Brain microvascular endothelial cell (primary cell): ENCODE results near the gene BIRC2.
"Not testable (repeated sequence)": the region's sequence is repeated elsewhere in the genome, so short reads cannot be mapped to it uniquely, and the experiment has no call there.

Source experiments
- DNase-seq: peaks from one replicate; pipeline ENCODE4 v3.0.0-alpha.2; 2020
- H3K27ac ChIP-seq: fragments of 250-450 bp; sonication (Bioruptor Pico); 2 replicates; pipeline ENCODE4 v1.5.1; 2020; ENCODE audit warnings: mild to moderate bottlenecking, moderate library complexity
- H3K27me3 ChIP-seq: fragments of 250-450 bp; sonication (Bioruptor Pico); replicated peaks from 2 replicates; pipeline ENCODE4 v1.5.1; 2020; ENCODE audit warnings: mild to moderate bottlenecking
- H3K36me3 ChIP-seq: fragments of 250-450 bp; sonication (Bioruptor Pico); replicated peaks from 2 replicates; pipeline ENCODE4 v1.5.1; 2020; ENCODE audit warnings: mild to moderate bottlenecking
- H3K4me3 ChIP-seq: 2 replicates; pipeline ENCODE4 v1.5.1; 2011; ENCODE audit warnings: low read depth, mild to moderate bottlenecking, control low read depth, low read length, moderate library complexity
- in situ Hi-C: cut with HindIII; loops from 2 replicates; pipeline ENCODE4 v1.10.0; 2017; ENCODE audit warnings: low sequenced_read_pairs, low pct_ligation_motif_present
- TF ChIP-seq, protein P1 (sequence below): IDR thresholded peaks from 2 replicates; pipeline ENCODE4 v1.5.1; 2011; ENCODE audit warnings: low read depth, mild to moderate bottlenecking, moderate library complexity, low read length, control low read depth, inconsistent platforms; ENCODE audit errors: missing control alignments

The BIRC2 gene

GRCh38 chr11:102360681-102361080 is 13.7 kb downstream of the BIRC2 start:
- TF ChIP-seq, protein P1, sequence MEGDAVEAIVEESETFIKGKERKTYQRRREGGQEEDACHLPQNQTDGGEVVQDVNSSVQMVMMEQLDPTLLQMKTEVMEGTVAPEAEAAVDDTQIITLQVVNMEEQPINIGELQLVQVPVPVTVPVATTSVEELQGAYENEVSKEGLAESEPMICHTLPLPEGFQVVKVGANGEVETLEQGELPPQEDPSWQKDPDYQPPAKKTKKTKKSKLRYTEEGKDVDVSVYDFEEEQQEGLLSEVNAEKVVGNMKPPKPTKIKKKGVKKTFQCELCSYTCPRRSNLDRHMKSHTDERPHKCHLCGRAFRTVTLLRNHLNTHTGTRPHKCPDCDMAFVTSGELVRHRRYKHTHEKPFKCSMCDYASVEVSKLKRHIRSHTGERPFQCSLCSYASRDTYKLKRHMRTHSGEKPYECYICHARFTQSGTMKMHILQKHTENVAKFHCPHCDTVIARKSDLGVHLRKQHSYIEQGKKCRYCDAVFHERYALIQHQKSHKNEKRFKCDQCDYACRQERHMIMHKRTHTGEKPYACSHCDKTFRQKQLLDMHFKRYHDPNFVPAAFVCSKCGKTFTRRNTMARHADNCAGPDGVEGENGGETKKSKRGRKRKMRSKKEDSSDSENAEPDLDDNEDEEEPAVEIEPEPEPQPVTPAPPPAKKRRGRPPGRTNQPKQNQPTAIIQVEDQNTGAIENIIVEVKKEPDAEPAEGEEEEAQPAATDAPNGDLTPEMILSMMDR: no peak
- H3K36me3 ChIP-seq: peaks cover 29% of the 10 kb centered on the region
- in situ Hi-C loops: no loop called here

DNA sequence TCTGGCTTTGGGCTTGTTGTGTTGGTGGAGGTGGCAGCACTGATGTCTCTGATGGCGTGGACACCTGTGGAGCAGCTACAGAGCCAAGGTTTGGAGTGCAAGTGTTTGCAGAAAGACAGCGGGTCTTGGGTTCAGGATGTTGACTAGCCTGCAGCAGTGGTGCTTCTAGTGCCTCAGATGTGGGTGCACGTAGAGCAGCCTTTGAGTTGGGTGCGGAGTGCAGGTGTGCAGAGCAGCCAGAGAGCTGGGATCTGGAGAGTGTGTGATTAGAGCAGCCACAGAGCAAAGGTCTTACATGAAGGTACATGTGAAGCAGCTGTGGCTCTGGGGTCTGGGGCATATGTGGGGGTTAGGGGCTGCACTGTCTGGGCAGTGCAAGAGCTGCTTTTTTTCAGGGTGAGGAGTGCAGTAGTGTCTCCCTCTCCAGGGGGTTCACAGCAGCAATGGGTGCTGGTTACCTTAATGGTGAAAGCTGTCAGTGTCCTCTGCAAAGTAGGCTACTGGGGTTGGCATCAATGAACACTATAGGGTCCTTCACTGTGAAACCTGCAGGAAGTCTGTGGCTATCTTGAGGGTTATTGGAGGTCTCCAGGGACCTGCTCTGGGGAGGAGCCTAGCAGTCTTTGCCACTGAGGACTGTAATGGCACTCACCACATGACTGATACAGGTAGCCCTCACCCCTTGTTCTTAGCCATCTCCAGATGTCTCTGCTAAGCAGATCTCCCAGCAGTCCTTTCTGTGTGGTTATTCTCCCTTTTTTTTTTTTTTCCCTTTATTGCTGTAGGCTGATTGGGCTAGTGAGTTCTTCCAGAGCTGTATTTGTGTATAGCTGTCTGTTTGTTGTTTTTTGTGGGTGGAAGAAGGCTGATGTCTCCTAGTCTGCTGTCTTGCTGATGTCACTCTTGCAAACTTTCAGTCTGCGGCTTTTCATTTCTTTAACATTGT is 14.3 kb downstream of the BIRC2 start:
- no peak for DNase-seq
- no peaks in the 10 kb centered on the region for H3K27me3 ChIP-seq
- H3K4me3 ChIP-seq: no peak overlapping the region
- H3K36me3 ChIP-seq: peaks cover 30% of the 10 kb centered on the region
- TF ChIP-seq, protein P1: no peak
- H3K27ac ChIP-seq: no peak overlapping the region
- in situ Hi-C loops: no loop called here

More at GRCh38 chr11:102360681-102361080, 13.7 kb downstream of the BIRC2 start:
- no peak overlapping the region for H3K4me3 ChIP-seq
- DNase-seq: no peak
- no peaks in the 10 kb centered on the region for H3K27me3 ChIP-seq
- no peak overlapping the region for H3K27ac ChIP-seq

GRCh38 chr11:102364991-102365390 is 18.0 kb downstream of the BIRC2 start:
- H3K4me3 ChIP-seq: no peak overlapping the region
- H3K27me3 ChIP-seq: no peaks in the 10 kb centered on the region
- no peak for DNase-seq
- H3K27ac ChIP-seq: no peak overlapping the region
- TF ChIP-seq, protein P1: no peak
- peaks cover 46% of the 10 kb centered on the region for H3K36me3 ChIP-seq
- in situ Hi-C loops: no loop called here

GRCh38 chr11:102367364-102367763 is 20.4 kb downstream of the BIRC2 start:
- DNase-seq: no peak
- in situ Hi-C loops: no loop called here
- TF ChIP-seq, protein P1: peak; percentile 24
- Histone ChIP-seq H3K36me3 (peaks cover 43% of the 10 kb centered on the region), H3K4me3 (no peak overlapping the region), H3K27me3 (no peaks in the 10 kb centered on the region), H3K27ac (no peak overlapping the region)

GRCh38 chr11:102368472-102368871 is 21.5 kb downstream of the BIRC2 start:
- in situ Hi-C loops: no loop called here
- TF ChIP-seq, protein P1: no peak
- peaks cover 34% of the 10 kb centered on the region for H3K36me3 ChIP-seq
- no peak for DNase-seq
- H3K4me3 ChIP-seq: no peak overlapping the region
- no peak overlapping the region for H3K27ac ChIP-seq
- no peaks in the 10 kb centered on the region for H3K27me3 ChIP-seq

DNA sequence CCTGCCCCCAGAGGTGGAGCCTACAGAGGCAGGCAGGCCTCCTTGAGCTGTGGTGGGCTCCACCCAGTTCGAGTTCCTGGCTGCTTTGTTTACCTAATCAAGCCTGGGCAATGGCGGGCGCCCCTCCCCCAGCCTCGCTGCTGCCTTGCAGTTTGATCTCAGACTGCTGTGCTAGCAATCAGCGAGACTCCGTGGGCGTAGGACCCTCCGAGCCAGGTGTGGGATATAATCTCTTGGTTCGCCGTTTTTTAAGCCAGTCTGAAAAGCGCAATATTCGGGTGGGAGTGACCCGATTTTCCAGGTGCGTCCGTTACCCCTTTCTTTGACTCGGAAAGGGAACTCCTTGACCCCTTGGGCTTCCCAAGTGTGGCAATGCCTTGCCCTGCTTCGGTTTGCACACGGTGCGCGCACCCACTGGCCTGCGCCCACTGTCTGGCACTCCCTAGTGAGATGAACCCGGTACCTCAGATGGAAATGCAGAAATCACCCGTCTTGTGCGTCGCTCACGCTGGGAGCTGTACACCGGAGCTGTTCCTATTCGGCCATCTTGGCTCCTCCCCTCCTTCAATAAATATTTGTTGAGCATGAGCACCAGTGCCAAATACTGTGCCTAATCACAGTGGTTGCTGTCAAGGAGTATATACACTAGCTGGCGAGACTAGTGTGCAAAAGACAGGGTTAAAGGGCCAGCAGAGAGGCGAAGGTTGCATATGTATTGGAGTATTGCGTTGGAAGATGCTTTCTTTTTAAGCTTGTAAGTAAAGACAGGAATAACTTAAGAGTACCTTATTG is 27.8 kb downstream of the BIRC2 start:
- H3K27ac ChIP-seq, DNase-seq, H3K27me3 ChIP-seq, H3K4me3 ChIP-seq, in situ Hi-C loops: not testable (repeated sequence)
- H3K36me3 ChIP-seq: peaks cover 28% of the 10 kb centered on the region
